T47D (cell line): ENCODE measurements around the gene PANK2.

ENCODE experiments used
- DNase-seq, 2 experiments: peaks; one replicate each; pipeline versions ENCODE4 v3.0.0 to v3.0.0-alpha.2; 2011 to 2012; ENCODE audit warnings: low read depth in 1 of 2, low spot score in 1 of 2
- JUND ChIP-seq: IDR thresholded peaks from 2 replicates; pipeline ENCODE4 v1.6.1; 2012; ENCODE audit warnings: low read depth
- in situ Hi-C: cut with HindIII; loops from 2 replicates; pipeline ENCODE4 v1.10.0; 2016; ENCODE audit warnings: low sequenced_read_pairs, low pct_unique_long_range_greater_than_20kb

Gene PANK2

DNA sequence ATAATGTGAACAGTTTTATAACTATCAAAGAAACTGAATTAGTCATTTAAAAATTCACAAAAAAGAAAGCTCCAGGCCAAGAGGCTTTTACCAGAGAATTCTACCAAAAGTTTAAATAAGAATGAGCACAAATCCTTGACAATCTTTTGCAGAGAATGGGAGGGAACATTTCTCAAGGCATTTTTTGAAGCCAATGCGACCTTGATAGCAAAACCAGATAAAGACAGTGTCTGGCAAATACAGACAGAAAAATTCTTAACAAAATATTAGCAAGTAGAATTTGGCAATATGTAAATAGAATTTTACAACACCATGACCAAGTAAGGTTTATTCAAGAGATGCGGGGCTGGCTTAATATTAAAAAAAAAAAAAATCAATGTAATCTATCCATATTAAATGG lies 84.5 kb downstream of the PANK2 start:
- peak in 1 of 2 experiments; percentile 18 for DNase-seq
- TF ChIP-seq JUND = no peak
- in situ Hi-C loops = no loop called here

DNA sequence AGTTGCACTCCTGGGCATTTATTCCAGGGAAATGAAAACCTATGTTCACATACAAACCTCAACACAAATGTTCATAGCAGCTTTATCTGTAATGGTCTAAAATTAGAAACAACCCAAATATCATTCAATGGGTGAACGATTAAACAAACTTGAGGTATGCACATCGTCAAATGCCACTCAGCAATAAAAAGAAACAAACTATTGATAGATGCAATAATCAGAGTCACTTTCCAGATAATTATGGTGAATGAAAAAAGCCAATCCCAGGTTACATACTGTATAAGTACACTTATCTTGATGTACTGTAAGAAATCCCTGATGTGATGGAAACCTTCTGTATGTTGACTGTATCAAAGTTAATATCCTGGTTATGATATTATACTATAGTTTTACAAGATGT lies 87.3 kb downstream of the PANK2 start:
- in situ Hi-C loops = no loop called here
- no peak for TF ChIP-seq JUND
- no peak for DNase-seq
